Body of pancreas (tissue), 4 donors: ENCODE measurements around the gene CXorf58. TPM values are rescaled to one million over a fixed set of nuclear protein-coding genes. Genes with fewer than 3 reads are reported as not detected.
A peak's percentile ranks its signal among the peaks of the same experiment; 100 is the strongest.

Experiments
- ATAC-seq: fragments of 150-250 bp; one replicate; pipeline ENCODE4 v1.9.1; 2016
- DNase-seq, 4 donors: peaks; one replicate each; pipeline ENCODE4 v3.0.0-alpha.2; 2019
- H3K27ac ChIP-seq, 4 donors: fragments of 200-600 bp; sonication (generic); 1 replicate in 3 of 4; 2 replicates in 1 of 4; pipeline versions ENCODE4 v1.5.1 to v1.6.1; 2016 to 2019; ENCODE audit warnings: mild to moderate bottlenecking in 1 of 4, mixed read lengths in 1 of 4, moderate library complexity in 1 of 4
- H3K27me3 ChIP-seq, 2 donors: fragments of 200-600 bp; sonication (generic); one replicate each; pipeline ENCODE4 v1.6.0; 2016; ENCODE audit warnings: mild to moderate bottlenecking in 1 of 2
- H3K36me3 ChIP-seq, 2 donors: fragments of 200-600 bp; sonication (generic); replicated peaks in 1 of 2; 2 replicates each; pipeline ENCODE4 v1.5.1; 2016; ENCODE audit warnings: low read depth in 2 of 2; ENCODE audit not compliant: insufficient read depth in 1 of 2
- H3K4me1 ChIP-seq: fragments of 200-600 bp; sonication (generic); one replicate; pipeline ENCODE4 v1.6.0; 2016
- H3K4me3 ChIP-seq, 2 donors: fragments of 200-600 bp; sonication (generic); 1 replicate in 1 of 2; 2 replicates in 1 of 2; pipeline ENCODE4 v1.5.1; 2016 to 2019
- H3K9me3 ChIP-seq, 3 donors: fragments of 200-600 bp; sonication (generic); 1 replicate in 2 of 3; 2 replicates in 1 of 3; pipeline ENCODE4 v1.5.1; 2016
- CTCF ChIP-seq, 7 experiments: fragments of 450-650 bp in 4 of 7; fragments of 200-600 bp in 3 of 7; sonication (generic) in 3 of 7; IDR thresholded peaks; one replicate each; pipeline ENCODE4 v1.5.1; 2016 to 2019; ENCODE audit warnings: antibody characterized with exemption in 7 of 7
- POLR2A ChIP-seq, 3 donors: fragments of 450-650 bp; IDR thresholded peaks; one replicate each; pipeline ENCODE4 v1.6.1; 2016; ENCODE audit warnings: antibody characterized with exemption in 3 of 3, mild to moderate bottlenecking in 2 of 3
- WGBS, 2 donors: methylation state at CpG; one replicate each; pipeline ENCODE4 v1.1.5; 2017; 5-methylcytosine and 5-hydroxymethylcytosine counted together
- intact Hi-C: fragments of 100-400 bp; cut with DNase I; formaldehyde crosslinking; loops from one replicate; pipeline ENCODE4 v1.15.1; 2023
- total RNA-seq, 2 donors: library from RNA; depleted of rRNA; stranded (reverse); fragments of >200 nt; gene quantifications; one replicate each; pipeline ENCODE4 v1.1.0, GENCODE V29; 2016

CXorf58 gene
- total RNA-seq, 2 donors from 2014 or later = 0.26 TPM; not detected in 1

- Histone ChIP-seq H3K9me3 (no peaks in the 10 kb centered on the region), H3K36me3 (no peaks in the 10 kb centered on the region), H3K27ac (no peak overlapping the region), H3K4me1 (no peaks in the 10 kb centered on the region), H3K4me3 (no peak overlapping the region), H3K27me3 (no peaks in the 10 kb centered on the region)
- 78 to 83% methylated on average over 1 of the region's 1 CpG for WGBS, 2 donors
- intact Hi-C loops = no loop called here
- TF ChIP-seq CTCF (IDR thresholded peaks at IDR 0.05) (no peak), POLR2A (IDR thresholded peaks at IDR 0.05) (no peak)
- DNase-seq (no peak), ATAC-seq (no peak)
Measured at GRCh38 chrX:23919148-23919547, 11.3 kb downstream of the CXorf58 start.

GRCh38 chrX:23919706-23920320 lies 12.0 kb downstream of the CXorf58 start:
- ATAC-seq (no peak), DNase-seq (peak in 2 of 4 donors; percentile 9 to 15)
- H3K27ac ChIP-seq = no peak overlapping the region
- H3K27me3 ChIP-seq = no peaks in the 10 kb centered on the region
- intact Hi-C loops = no loop called here
- no peak overlapping the region for H3K4me3 ChIP-seq
- TF ChIP-seq POLR2A (IDR thresholded peaks at IDR 0.05) = no peak
- peak in 1 of 7 experiments; percentile 22 for TF ChIP-seq CTCF (IDR thresholded peaks at IDR 0.05)
- WGBS, 2 donors = 50 to 79% methylated on average over 7 to 9 of the region's 9 CpGs
- no peaks in the 10 kb centered on the region for H3K4me1 ChIP-seq
- H3K36me3 ChIP-seq = no peaks in the 10 kb centered on the region
- no peaks in the 10 kb centered on the region for H3K9me3 ChIP-seq

GRCh38 chrX:23926015-23926414 lies 18.2 kb downstream of the CXorf58 start:
- Histone ChIP-seq H3K4me1 (no peaks in the 10 kb centered on the region), H3K36me3 (no peaks in the 10 kb centered on the region), H3K9me3 (no peaks in the 10 kb centered on the region), H3K27me3 (no peaks in the 10 kb centered on the region), H3K27ac (no peak overlapping the region), H3K4me3 (no peak overlapping the region)
- TF ChIP-seq CTCF (IDR thresholded peaks at IDR 0.05) (no peak), POLR2A (IDR thresholded peaks at IDR 0.05) (no peak)
- 93 to 100% methylated on average over 1 to 4 of the region's 4 CpGs for WGBS, 2 donors
- ATAC-seq (no peak), DNase-seq (no peak)
- intact Hi-C loops = no loop called here

GRCh38 chrX:23930894-23931604 lies 23.2 kb downstream of the CXorf58 start:
- no peak for DNase-seq
- ATAC-seq = no peak

More at GRCh38 chrX:23930894-23931604, 23.2 kb downstream of the CXorf58 start:
- no peaks in the 10 kb centered on the region for H3K4me1 ChIP-seq
- intact Hi-C loops = no loop called here
- H3K4me3 ChIP-seq = no peak overlapping the region
- WGBS, 2 donors = 22 to 33% methylated on average over 2 of the region's 2 CpGs
- no peak for TF ChIP-seq CTCF (IDR thresholded peaks at IDR 0.05)
- no peak for TF ChIP-seq POLR2A (IDR thresholded peaks at IDR 0.05)
- H3K27me3 ChIP-seq = no peaks in the 10 kb centered on the region
- H3K9me3 ChIP-seq = no peaks in the 10 kb centered on the region
- H3K27ac ChIP-seq = no peak overlapping the region
- no peaks in the 10 kb centered on the region for H3K36me3 ChIP-seq
